Ovary (tissue), 3 donors: Measurements from ENCODE around the gene ADGRB2.

Experiments used
- EP300 ChIP-seq: sonication (generic); formaldehyde crosslinking; IDR thresholded peaks from one replicate; pipeline ENCODE4 v1.6.1; 2017; ENCODE audit warnings: antibody characterized with exemption
- TF ChIP-seq, protein P1 (sequence below), 3 donors: fragments of 450-650 bp in 2 of 3; fragments of 200-600 bp in 1 of 3; IDR thresholded peaks; one replicate each; pipeline versions ENCODE4 v1.5.1 to v1.8.0; 2016 to 2022; ENCODE audit warnings: antibody characterized with exemption in 3 of 3, mild to moderate bottlenecking in 1 of 3
- donor health status: DM: no; HTN: no; CAD: no.

DNA sequence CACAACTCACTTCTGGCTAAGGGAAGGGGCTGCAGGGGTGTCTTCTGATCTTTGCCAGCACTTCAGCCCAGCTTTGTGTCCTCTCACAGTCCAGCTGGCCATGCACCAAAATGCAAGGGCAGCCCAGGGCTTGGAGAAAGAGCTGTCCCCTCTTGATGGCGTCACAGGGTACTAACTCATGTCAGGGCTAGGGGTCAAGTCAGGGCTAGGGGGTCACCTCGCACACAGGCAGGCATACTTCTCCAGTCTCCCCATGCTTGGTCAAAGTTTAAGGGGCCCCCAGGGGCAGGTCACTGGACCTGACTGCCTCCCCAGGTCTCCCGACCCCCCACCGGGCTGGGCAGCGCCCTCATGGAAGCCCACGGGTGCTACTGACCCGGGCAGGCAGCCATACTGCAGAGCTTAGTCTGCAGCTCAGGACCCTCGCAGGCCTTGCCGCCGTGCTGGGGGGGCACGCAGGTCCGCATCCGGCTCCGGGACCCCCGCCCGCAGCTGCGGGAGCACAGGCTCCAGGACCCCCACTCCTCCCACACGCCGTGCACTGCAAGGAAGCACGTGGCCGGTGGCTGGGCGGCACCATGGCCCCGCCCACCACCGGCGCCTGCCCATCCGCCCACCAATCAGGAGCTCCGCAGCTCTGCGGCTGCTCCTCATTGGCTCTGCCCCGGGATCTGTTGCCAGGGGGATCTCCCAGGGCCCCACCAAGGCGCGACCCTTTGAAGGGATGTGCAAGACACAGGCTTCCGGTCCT, 21.5 kb downstream of the ADGRB2 start:
- TF ChIP-seq EP300, result no peak
- TF ChIP-seq, protein P1, sequence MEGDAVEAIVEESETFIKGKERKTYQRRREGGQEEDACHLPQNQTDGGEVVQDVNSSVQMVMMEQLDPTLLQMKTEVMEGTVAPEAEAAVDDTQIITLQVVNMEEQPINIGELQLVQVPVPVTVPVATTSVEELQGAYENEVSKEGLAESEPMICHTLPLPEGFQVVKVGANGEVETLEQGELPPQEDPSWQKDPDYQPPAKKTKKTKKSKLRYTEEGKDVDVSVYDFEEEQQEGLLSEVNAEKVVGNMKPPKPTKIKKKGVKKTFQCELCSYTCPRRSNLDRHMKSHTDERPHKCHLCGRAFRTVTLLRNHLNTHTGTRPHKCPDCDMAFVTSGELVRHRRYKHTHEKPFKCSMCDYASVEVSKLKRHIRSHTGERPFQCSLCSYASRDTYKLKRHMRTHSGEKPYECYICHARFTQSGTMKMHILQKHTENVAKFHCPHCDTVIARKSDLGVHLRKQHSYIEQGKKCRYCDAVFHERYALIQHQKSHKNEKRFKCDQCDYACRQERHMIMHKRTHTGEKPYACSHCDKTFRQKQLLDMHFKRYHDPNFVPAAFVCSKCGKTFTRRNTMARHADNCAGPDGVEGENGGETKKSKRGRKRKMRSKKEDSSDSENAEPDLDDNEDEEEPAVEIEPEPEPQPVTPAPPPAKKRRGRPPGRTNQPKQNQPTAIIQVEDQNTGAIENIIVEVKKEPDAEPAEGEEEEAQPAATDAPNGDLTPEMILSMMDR (IDR thresholded peaks at IDR 0.05), result no peak
